GM12864 (cell line): ENCODE results near the gene PLXNA2.

ENCODE experiments used
- DNase-seq: peaks from one replicate; pipeline ENCODE4 v3.0.0-alpha.2; 2011; ENCODE audit warnings: low read depth
- H3K4me3 ChIP-seq: 2 replicates; pipeline ENCODE4 v1.5.1; 2011; ENCODE audit warnings: mild to moderate bottlenecking, low read depth, low read length, control low read depth
- TF ChIP-seq, protein P1 (sequence below): IDR thresholded peaks from 2 replicates; pipeline ENCODE4 v1.5.1; 2011; ENCODE audit warnings: low read depth, mild to moderate bottlenecking, moderate library complexity, low read length, control low read depth, inconsistent platforms; ENCODE audit errors: missing control alignments

Gene PLXNA2

DNA sequence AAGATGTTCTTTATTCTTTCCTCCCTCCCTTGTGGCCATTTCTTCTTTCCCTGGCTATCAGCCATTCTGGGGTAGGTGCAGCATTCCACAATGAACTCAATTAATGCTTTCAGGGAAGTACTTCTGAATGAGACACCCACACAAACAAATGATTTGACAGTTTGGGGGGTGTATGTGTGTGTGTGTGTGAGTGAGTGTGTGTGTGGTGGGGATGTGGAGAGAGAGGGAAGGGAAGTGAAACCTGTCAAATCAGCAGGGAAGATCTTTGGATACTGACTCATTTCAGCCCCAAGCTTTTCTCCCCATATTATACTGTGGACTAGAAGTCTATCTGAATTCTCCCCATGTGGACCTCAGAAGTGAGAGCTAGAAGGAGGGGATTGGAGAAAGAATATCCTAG lies 178.3 kb downstream of the PLXNA2 start:
- H3K4me3 ChIP-seq = no peak overlapping the region
- DNase-seq = no peak
- TF ChIP-seq, protein P1, sequence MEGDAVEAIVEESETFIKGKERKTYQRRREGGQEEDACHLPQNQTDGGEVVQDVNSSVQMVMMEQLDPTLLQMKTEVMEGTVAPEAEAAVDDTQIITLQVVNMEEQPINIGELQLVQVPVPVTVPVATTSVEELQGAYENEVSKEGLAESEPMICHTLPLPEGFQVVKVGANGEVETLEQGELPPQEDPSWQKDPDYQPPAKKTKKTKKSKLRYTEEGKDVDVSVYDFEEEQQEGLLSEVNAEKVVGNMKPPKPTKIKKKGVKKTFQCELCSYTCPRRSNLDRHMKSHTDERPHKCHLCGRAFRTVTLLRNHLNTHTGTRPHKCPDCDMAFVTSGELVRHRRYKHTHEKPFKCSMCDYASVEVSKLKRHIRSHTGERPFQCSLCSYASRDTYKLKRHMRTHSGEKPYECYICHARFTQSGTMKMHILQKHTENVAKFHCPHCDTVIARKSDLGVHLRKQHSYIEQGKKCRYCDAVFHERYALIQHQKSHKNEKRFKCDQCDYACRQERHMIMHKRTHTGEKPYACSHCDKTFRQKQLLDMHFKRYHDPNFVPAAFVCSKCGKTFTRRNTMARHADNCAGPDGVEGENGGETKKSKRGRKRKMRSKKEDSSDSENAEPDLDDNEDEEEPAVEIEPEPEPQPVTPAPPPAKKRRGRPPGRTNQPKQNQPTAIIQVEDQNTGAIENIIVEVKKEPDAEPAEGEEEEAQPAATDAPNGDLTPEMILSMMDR = no peak

DNA sequence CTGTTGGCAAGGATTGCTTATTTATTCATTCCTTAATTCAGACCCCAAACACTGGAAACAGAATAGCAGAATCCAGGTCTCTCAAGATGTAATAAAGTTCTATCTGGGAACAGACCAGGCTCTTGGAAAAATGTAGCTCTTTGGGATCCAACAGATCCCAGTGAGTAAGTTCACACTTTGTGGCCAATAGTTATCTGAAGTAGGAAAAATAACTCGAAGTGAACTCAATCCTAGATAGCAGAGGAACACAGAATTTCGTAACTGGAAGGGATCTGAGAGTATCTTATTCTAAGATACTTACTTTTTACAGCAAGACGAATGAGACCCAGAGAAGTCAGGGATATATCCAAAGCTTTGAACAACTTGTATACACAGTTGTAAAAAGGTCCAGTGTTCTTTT lies 182.6 kb downstream of the PLXNA2 start:
- DNase-seq = no peak
- H3K4me3 ChIP-seq = no peak overlapping the region
- TF ChIP-seq, protein P1 = no peak

DNA sequence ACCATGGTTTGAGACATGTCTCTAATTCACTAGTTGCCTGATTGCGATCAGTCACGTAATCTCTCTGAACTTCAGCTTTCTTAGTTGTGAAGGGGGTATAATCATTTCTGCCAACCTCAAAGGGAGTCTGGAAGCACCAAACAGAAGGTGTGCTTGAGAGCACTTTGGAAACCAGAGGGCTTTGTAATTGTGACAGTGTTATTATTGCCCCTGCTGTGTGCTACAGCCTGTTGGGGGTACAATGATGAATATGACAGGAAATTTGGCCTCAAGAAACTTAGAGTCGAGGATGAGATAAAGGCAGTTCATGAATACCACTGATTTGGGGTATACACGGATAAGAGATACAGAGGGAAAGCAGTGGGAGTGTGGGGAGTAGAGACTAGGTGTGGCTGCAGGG lies 183.1 kb downstream of the PLXNA2 start:
- TF ChIP-seq, protein P1 = no peak
- DNase-seq = no peak
- H3K4me3 ChIP-seq = no peak overlapping the region

DNA sequence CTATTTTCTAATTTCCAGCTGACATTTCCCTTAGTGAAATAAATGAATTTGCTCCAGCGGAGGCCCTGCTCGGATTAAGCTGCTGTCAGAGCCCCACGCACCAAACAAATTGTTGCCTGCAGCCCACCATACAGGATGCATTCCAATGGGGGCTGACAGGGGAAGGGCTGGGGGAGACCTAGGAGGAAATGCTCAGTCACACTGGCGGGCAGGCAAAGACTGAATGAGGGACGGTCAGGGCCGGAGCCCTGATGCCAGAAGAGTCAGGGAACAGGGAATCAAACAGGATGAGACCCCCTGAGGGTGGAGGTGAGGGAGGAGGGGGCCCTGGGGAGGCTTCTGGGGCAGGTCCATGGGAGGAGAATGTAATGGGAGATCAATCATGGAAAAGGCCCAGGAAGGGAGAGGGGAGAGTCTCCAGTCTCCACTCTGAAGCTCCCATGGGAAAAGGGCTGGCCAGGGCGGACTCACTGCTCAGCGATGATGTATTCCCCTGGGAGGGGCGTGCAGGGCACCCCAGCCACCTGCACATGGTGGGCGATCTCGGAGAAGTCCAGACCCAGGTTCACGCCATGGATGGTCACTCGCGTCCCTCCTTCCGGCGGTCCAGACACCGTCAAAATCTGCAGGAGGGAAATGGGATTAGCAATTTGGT lies 183.8 kb downstream of the PLXNA2 start:
- H3K4me3 ChIP-seq = no peak overlapping the region
- no peak for DNase-seq
- TF ChIP-seq, protein P1 = no peak

DNA sequence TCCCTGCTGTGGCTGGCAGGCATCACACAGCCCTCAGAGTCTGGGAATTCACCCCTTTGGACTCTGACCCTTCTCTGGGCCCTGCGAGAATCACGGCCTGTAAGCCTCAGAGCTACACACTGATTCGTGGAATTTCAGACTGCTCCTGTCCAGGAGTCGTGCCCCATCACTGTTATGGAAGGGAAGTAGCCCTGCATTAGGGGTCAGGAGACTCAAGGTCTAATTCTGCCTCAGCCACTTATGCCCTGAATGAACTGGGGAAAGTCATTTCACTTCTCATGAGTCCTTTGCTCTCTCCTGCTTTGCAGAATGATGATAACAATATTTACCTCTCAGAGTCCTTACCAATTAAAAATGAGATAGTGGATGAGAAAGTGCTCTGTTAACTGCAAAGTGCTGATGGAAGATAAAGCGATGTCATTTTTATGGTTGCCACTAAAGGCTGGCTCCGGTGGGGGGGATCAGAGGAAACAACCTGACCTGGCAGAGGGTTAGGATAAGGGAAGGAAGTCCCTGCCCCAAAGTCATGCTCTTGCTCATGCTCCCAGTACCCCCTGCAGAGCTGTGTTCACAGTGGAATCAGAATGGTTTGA lies 184.7 kb downstream of the PLXNA2 start:
- TF ChIP-seq, protein P1 = no peak
- no peak overlapping the region for H3K4me3 ChIP-seq
- DNase-seq = no peak

DNA sequence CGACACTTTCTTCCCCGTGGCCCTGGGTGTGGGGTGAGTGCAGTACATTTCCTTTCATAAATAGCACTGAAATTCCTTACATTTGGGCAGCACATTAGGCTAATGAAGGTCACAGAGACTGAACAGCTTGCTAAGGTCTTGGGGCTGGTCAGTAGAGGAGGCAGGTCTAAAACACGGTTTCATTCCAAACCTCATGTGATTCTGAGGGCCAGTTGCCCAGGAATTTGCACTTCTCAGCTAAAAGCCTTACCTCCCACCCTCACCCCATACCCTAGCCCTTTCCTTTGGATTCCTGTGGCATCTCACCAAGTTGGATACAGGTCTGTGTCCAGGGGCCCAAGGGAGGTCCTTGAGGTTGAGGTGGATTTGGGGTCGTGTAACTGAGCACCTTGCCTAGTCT lies 185.4 kb downstream of the PLXNA2 start:
- TF ChIP-seq, protein P1 = no peak
- no peak for DNase-seq

DNA sequence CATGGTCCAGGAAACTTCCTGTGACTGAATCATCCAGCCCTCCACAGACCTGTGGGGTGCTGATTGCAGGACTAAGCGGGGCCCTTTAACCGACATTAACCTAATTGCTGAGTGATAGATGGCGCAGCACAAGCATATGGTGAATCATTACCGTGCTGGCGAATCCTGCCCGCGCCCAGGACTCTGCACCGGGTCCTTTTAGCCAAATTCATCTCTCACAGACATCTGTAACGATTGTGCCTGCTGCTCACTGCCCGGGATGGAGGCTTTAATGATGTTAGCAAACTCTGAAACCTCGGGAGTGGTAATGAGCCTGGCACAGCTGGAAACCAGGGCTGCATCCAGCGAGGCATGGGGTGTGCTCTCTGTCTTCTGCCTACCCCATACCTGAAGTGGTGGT lies 185.9 kb downstream of the PLXNA2 start:
- TF ChIP-seq, protein P1 = no peak
- no peak for DNase-seq
- no peak overlapping the region for H3K4me3 ChIP-seq

More for the DNA sequence above, 185.4 kb downstream of the PLXNA2 start:
- no peak overlapping the region for H3K4me3 ChIP-seq
